Pancreas (tissue), 10 donors: ENCODE results near the gene RPIA. TPM values are rescaled to one million over a fixed set of nuclear protein-coding genes. Genes with fewer than 3 reads are reported as not detected.

Experiments
- ATAC-seq, 4 donors: fragments of 200-7000 bp; cut with Tn5 transposase; one replicate each; pipeline versions ENCODE4 v1.8.0 to v1.9.1; 2020; ENCODE audit warnings: mild to moderate bottlenecking in 4 of 4, moderate library complexity in 4 of 4
- DNase-seq, 6 donors: peaks; one replicate each; pipeline ENCODE4 v3.0.0-alpha.2; 2020
- FAIRE-seq: peaks from 2 replicates; lab custom pipeline; 2012; peaks lifted over from hg19 to GRCh38; lab: Jason Lieb, UNC
- H3K27ac ChIP-seq, 4 donors: fragments of 200-600 bp; sonication (generic); 1 replicate in 3 of 4; 2 replicates in 1 of 4; pipeline versions ENCODE4 v1.5.0 to v1.8.0; 2020
- H3K27me3 ChIP-seq, 4 donors: fragments of 200-600 bp; one replicate each; pipeline ENCODE4 v1.8.0; 2021
- H3K36me3 ChIP-seq, 3 donors: fragments of 200-600 bp; sonication (generic) in 1 of 3; one replicate each; pipeline versions ENCODE4 v1.5.0 to v1.8.0; 2020 to 2021
- H3K4me1 ChIP-seq, 3 donors: fragments of 200-600 bp; one replicate each; pipeline ENCODE4 v1.8.0; 2021
- H3K4me3 ChIP-seq, 4 donors: fragments of 200-600 bp; sonication (generic) in 2 of 4; one replicate each; pipeline versions ENCODE4 v1.5.0 to v1.8.0; 2020 to 2021
- H3K9me3 ChIP-seq, 4 donors: fragments of 200-600 bp; one replicate each; pipeline ENCODE4 v1.8.0; 2021
- CTCF ChIP-seq, 4 donors: fragments of 200-600 bp; sonication (generic) in 3 of 4; IDR thresholded peaks; one replicate each; pipeline versions ENCODE4 v1.5.0 to v1.8.0; 2021; ENCODE audit warnings: antibody characterized with exemption in 4 of 4
- WGBS, 2 donors: extraction: QIAGEN DNeasy Blood & Tissue Kit; methylation state at CpG; one replicate each; pipeline ENCODE4 v1.1.7; 2013; 5-methylcytosine and 5-hydroxymethylcytosine counted together
- intact Hi-C, 3 donors: fragments of 100-400 bp; cut with DNase I; formaldehyde crosslinking; loops; one replicate each; pipeline versions ENCODE4 v1.11.1 to v1.14.2; 2022
- polyA plus RNA-seq, 2 donors: library from polyadenylated mRNA; stranded (reverse); fragments of 200-250 nt; gene quantifications; one replicate each; pipeline ENCODE4 v1.2.3, GENCODE V29; 2013
- total RNA-seq, 6 donors: library from RNA; stranded (reverse); fragmentation: NEBNext Ultra II Directional in 4 of 6; extraction: Animal tissue kit (Norgen Biotek cat#: 25700) in 4 of 6; gene quantifications; one replicate each; pipeline versions ENCODE4 v1.2.1 to v1.2.4, GENCODE V29; 2021 to 2023
- donor health status: healthy with polysubstance abuse.
- donor health status: DM: no; HTN: no; CAD: no; lungs with moderate emphysema.
- donor health status: DM: no; HTN: no; CAD: no.
- donor health status: control.
- donor health status: control.
- donor health status: Bipolar disorder and iron deficiency.
- donor health status: DM: yes; HTN: yes; CAD: no.
- donor health status: DM: no; HTN: no; CAD: no.
- donor health status: DM: no; HTN: no; CAD: no.
- donor health status: DM: yes; HTN: yes; CAD: no.

Gene RPIA
- total and polyA plus RNA-seq, 8 donors = 8.5 to 15.4 (median 10.3) TPM

GRCh38 chr2:88733155-88733902 lies 41.9 kb downstream of the RPIA start:
- Histone ChIP-seq H3K9me3 (no peaks in the 10 kb centered on the region), H3K27ac (no peak overlapping the region), H3K36me3 (peaks cover 0 to 25% (median 0%) of the 10 kb centered on the region in 3 donors), H3K27me3 (no peaks in the 10 kb centered on the region), H3K4me1 (peaks cover 0 to 11% (median 8%) of the 10 kb centered on the region in 3 donors), H3K4me3 (no peak overlapping the region)
- DNase-seq (no peak), FAIRE-seq (no peak), ATAC-seq (no peak)
- intact Hi-C loops = no loop called here
- TF ChIP-seq CTCF (IDR thresholded peaks at IDR 0.05) = no peak
- 93 to 98% methylated on average over 4 of the region's 4 CpGs for WGBS, 2 donors

DNA sequence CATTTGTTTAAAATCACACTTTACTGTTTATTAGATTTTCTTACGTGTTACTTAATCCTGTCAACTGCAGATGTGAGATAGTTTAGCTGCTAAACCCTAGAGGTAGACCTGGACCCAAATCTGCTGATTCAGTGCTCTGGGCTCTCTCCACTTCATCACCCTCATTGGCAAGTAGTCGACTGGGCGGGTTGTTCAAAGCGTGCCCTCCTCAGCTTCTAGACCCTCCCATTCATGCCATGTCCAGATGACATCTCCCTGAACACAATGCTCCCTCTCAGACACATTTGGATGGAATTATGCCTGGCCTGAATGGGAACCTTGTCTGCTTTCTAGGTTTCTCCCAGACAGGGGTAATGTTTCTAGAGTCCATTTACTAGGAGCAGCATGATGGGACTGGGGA lies 43.7 kb downstream of the RPIA start:
- DNase-seq = no peak
- Histone ChIP-seq H3K27ac (no peak overlapping the region), H3K9me3 (no peaks in the 10 kb centered on the region), H3K4me3 (no peak overlapping the region), H3K27me3 (no peaks in the 10 kb centered on the region), H3K4me1 (peaks cover 0 to 11% (median 8%) of the 10 kb centered on the region in 3 donors), H3K36me3 (peaks cover 0 to 28% (median 0%) of the 10 kb centered on the region in 3 donors)
- 60 to 66% methylated on average over 4 of the region's 4 CpGs for WGBS, 2 donors
- no peak for TF ChIP-seq CTCF (IDR thresholded peaks at IDR 0.05)
- no peak for FAIRE-seq
- ATAC-seq = no peak
- intact Hi-C loops = no loop called here

DNA sequence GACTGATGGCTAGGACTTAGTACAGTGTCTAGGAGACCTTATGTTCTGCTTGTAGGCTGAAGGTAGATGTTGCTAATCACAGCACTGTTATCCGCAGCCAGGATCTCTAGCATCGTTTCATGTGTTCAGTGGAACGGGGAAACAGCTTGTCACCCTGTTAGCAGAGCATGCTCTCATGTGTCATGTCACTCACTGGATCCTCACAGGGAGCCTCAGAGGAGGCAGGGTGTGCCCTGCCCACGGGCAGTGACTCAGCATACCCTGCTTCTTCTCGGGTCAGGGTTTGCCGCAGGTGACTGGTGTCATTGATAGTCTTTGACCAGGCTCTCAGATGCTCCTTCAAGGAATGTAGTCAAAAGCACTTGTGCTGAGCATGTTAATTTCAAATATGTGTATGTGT lies 44.4 kb downstream of the RPIA start:
- 89 to 92% methylated on average over 6 of the region's 6 CpGs for WGBS, 2 donors
- intact Hi-C loops = no loop called here
- no peak for DNase-seq

DNA sequence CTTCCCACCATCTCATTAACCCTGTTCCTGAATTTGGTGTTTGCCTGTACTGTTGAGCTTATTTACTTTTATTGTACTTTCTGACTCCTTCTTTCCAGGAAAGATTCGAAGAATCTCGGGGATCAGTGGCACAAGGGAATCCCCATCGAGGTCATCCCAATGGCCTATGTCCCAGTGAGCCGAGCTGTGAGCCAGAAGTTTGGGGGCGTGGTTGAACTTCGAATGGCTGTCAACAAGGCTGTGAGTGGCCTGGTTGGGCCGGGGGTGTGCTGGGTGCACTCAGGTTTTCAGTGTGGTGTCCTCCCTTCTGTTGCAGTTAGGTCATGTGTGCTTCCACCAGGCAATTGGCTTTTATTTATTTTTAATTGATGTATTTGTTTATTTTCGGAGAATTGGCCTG lies 45.0 kb downstream of the RPIA start:
- Histone ChIP-seq H3K36me3 (peaks cover 0 to 36% (median 0%) of the 10 kb centered on the region in 3 donors), H3K27me3 (no peaks in the 10 kb centered on the region), H3K4me1 (peaks cover 0 to 11% (median 8%) of the 10 kb centered on the region in 3 donors), H3K9me3 (no peaks in the 10 kb centered on the region), H3K27ac (no peak overlapping the region), H3K4me3 (no peak overlapping the region)
- ATAC-seq (peak in 3 of 4 donors; percentile 10 to 36 (median 20)), FAIRE-seq (no peak), DNase-seq (no peak)
- intact Hi-C loops = no loop called here
- 51 to 60% methylated on average over 8 of the region's 8 CpGs for WGBS, 2 donors
- no peak for TF ChIP-seq CTCF (IDR thresholded peaks at IDR 0.05)

More for the DNA sequence above, 44.4 kb downstream of the RPIA start:
- Histone ChIP-seq H3K36me3 (peaks cover 0 to 30% (median 0%) of the 10 kb centered on the region in 3 donors), H3K4me1 (peaks cover 0 to 11% (median 8%) of the 10 kb centered on the region in 3 donors), H3K27ac (no peak overlapping the region), H3K9me3 (no peaks in the 10 kb centered on the region), H3K4me3 (no peak overlapping the region), H3K27me3 (no peaks in the 10 kb centered on the region)
- no peak for TF ChIP-seq CTCF (IDR thresholded peaks at IDR 0.05)
- ATAC-seq = no peak
- no peak for FAIRE-seq

DNA sequence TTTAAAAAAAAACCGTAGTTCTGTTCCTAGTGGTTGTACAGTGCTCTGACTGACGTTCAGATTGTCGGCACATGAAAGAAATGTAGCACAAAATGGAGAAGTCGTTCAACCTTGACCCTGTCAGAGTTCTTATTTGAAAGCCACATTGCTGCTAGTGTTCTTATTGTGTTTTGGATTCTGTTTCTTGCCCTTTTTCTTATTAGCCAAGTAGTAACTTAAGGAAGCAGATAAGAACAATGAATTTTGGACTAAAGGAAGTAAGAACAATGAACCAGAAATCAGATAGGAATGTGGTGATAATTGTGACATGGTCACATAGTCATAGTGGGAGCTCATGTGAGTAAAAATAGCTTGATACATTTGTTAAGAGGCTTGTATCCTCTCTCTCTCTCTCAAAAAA lies 45.9 kb downstream of the RPIA start:
- no peak for TF ChIP-seq CTCF (IDR thresholded peaks at IDR 0.05)
- ATAC-seq = peak in 2 of 4 donors; percentile 13 to 56
- intact Hi-C loops = no loop called here
- peaks cover 0 to 11% (median 8%) of the 10 kb centered on the region in 3 donors for H3K4me1 ChIP-seq
- 42 to 43% methylated on average over 4 of the region's 4 CpGs for WGBS, 2 donors
- H3K36me3 ChIP-seq = peaks cover 0 to 37% (median 0%) of the 10 kb centered on the region in 3 donors
- peak overlapping the region in 2 of 4 donors; percentile 11 to 24 for H3K27ac ChIP-seq
- no peaks in the 10 kb centered on the region for H3K27me3 ChIP-seq
- no peak overlapping the region for H3K4me3 ChIP-seq
- DNase-seq = no peak
- H3K9me3 ChIP-seq = no peaks in the 10 kb centered on the region
- no peak for FAIRE-seq
